Gastroesophageal sphincter (tissue), 3 donors: ENCODE results near the gene UBAC2.

Experiments used
- CTCF ChIP-seq, 4 experiments: fragments of 200-600 bp in 2 of 4; fragments of 450-650 bp in 2 of 4; sonication (generic) in 1 of 4; IDR thresholded peaks; one replicate each; pipeline ENCODE4 v1.5.1; 2017 to 2019; ENCODE audit warnings: antibody characterized with exemption in 4 of 4, mild to moderate bottlenecking in 2 of 4, moderate library complexity in 2 of 4
- EP300 ChIP-seq: sonication (generic); formaldehyde crosslinking; IDR thresholded peaks from one replicate; pipeline ENCODE4 v1.6.1; 2017; ENCODE audit warnings: antibody characterized with exemption, mild to moderate bottlenecking

DNA sequence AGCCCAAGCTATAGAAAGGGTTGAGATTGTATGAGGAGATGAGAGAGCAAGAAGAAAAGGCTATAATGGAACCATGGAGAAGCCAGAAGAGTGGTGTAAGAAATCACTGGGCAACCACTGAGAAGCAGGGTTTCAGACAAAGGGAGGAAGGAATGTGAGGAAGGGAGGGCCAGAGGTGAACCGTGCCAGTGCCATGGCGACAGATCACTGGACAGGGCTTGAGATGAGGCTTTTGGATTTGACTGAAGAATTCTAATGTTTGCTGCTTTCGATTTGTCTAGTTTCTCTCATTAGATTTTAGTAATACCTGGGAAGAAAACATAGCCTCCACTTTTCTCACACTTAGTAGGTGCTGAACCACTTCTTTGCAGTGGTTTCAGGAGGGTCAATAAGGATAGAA is 112.8 kb downstream of the UBAC2 start:
- TF ChIP-seq CTCF (IDR thresholded peaks at IDR 0.05) (no peak), EP300 (no peak)
